PC-3 (cell line): ENCODE data around the gene PDIA4.

ENCODE experiments used
- EZH2 ChIP-seq: fragments of 300-600 bp; sonication (generic); IDR thresholded peaks from one replicate; pipeline ENCODE4 v1.6.1; 2017; ENCODE audit warnings: antibody characterized with exemption, mild to moderate bottlenecking, low read length; ENCODE audit not compliant: unreplicated experiment
- TF ChIP-seq, protein P1 (sequence below): fragments of 300-600 bp; sonication (generic); conservative IDR thresholded peaks from 2 replicates; pipeline ENCODE4 v1.5.1; 2017; ENCODE audit warnings: antibody characterized with exemption, low read depth, mild to moderate bottlenecking, low read length

DNA sequence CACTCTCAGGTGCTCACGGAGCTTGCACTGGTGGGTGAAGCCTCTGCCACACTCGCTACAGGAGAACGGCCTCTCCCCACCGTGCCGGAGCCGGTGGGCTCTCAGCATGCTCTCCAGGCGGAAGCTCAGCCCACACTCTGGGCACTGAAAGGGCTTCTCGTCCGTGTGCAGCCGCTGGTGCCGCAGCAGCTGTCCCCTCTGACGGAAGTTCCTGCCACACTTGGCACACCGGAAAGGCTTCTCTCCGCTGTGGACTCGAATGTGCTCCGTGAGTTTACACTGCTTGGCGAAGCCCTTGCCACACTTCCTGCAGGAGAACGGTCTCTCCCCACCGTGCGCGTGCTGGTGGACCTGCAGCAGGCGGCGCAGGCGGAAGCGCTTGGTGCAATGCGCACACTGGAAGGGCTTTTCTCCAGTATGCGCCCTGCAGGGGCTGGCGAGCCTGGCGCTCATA lies 42.9 kb upstream of the PDIA4 start:
- TF ChIP-seq, protein P1, sequence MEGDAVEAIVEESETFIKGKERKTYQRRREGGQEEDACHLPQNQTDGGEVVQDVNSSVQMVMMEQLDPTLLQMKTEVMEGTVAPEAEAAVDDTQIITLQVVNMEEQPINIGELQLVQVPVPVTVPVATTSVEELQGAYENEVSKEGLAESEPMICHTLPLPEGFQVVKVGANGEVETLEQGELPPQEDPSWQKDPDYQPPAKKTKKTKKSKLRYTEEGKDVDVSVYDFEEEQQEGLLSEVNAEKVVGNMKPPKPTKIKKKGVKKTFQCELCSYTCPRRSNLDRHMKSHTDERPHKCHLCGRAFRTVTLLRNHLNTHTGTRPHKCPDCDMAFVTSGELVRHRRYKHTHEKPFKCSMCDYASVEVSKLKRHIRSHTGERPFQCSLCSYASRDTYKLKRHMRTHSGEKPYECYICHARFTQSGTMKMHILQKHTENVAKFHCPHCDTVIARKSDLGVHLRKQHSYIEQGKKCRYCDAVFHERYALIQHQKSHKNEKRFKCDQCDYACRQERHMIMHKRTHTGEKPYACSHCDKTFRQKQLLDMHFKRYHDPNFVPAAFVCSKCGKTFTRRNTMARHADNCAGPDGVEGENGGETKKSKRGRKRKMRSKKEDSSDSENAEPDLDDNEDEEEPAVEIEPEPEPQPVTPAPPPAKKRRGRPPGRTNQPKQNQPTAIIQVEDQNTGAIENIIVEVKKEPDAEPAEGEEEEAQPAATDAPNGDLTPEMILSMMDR: no peak
- TF ChIP-seq EZH2: no peak
